Measurements from ENCODE around the gene ADGRD1. TPM values are rescaled to one million over a fixed set of nuclear protein-coding genes. Genes with fewer than 3 reads are reported as not detected.

Gene ADGRD1
- total and polyA plus RNA-seq, 2 of the 8 experiments (the other 6 are each of a cell fraction or from before 2014, with no cell fraction given) = 0.36 to 0.48 TPM

GRCh38 chr12:131048611-131048990 is 94.9 kb downstream of the ADGRD1 start:
- no peak overlapping the region for H2BK12ac ChIP-seq (ENCODE audit: low read depth, low read length)
- H4K91ac ChIP-seq (replicated peaks; ENCODE audit: insufficient read length, low read length) = no peak overlapping the region
- H3K23me2 ChIP-seq (ENCODE audit: low read depth, low read length) = no peaks in the 10 kb centered on the region
- FAIRE-seq (no peak), DNase-seq (ENCODE audit: low read depth in 1 of 2, low spot score in 2 of 2) (no peak)
- no peak overlapping the region for H3K4me2 ChIP-seq (ENCODE audit: insufficient read depth in 1 of 2, low read depth in 2 of 2, low read length in 2 of 2)
- H3K4me1 ChIP-seq (replicated peaks in 1 of 4; ENCODE audit: control insufficient read depth in 3 of 4, insufficient read depth in 4 of 4, low read length in 3 of 4) = no peaks in the 10 kb centered on the region
- H3K9me3 ChIP-seq (ENCODE audit: insufficient read depth in 2 of 2, low read depth in 1 of 2, low read length in 1 of 2) = no peaks in the 10 kb centered on the region
- POLR2A ChIA-PET (ENCODE audit: partially characterized antibody) = no interaction called here
- no peak overlapping the region for H2BK20ac ChIP-seq (ENCODE audit: low read length)
- H3K23ac ChIP-seq (ENCODE audit: insufficient read length) = no peak overlapping the region
- no peak overlapping the region for H4K5ac ChIP-seq (ENCODE audit: insufficient read length, low read depth, low read length)
- H2BK5ac ChIP-seq (ENCODE audit: low read depth, low read length) = no peak overlapping the region
- H2AK5ac ChIP-seq (ENCODE audit: low read depth, low read length) = no peak overlapping the region
- no peaks in the 10 kb centered on the region for H3K36me3 ChIP-seq (ENCODE audit: control insufficient read depth in 2 of 4, insufficient read depth in 4 of 4, low read length in 3 of 4)
- H3K27me3 ChIP-seq (replicated peaks in 1 of 4; ENCODE audit: control insufficient read depth in 3 of 4, extremely low read depth in 1 of 4, insufficient read depth in 3 of 4, low read length in 3 of 4) = no peaks in the 10 kb centered on the region
- 84% methylated on average over 5 of the region's 6 CpGs; no CpG with 5 or more reads in 1 of the 2 experiments for WGBS, 2 experiments (ENCODE audit: extremely low coverage in 1 of 2, insufficient coverage in 1 of 2, insufficient read length in 1 of 2, insufficient replicate concordance in 2 of 2, low coverage in 1 of 2, low lambda C conversion rate in 2 of 2, missing lambda C conversion rate in 1 of 2)
- H2AFZ ChIP-seq (ENCODE audit: low read length) = no peak overlapping the region
- no peak overlapping the region for H3K18ac ChIP-seq (ENCODE audit: extremely low read depth, low read length)
- no peak overlapping the region for H3K4me3 ChIP-seq (ENCODE audit: extremely low read depth in 1 of 4, insufficient read depth in 2 of 4, low read depth in 3 of 4, low read length in 4 of 4)
- no peak overlapping the region for H2BK15ac ChIP-seq (ENCODE audit: low read length)
- CTCF ChIA-PET (ENCODE audit: partially characterized antibody) = interaction anchor here (0.6 to 1.4 kb wide), 3 partner anchors 20 to 56 kb away, joined by 3 to 4 read pairs (median 3); no protein-coding TSS in a partner anchor
- no peak overlapping the region for H3K27ac ChIP-seq (ENCODE audit: low read depth, low read length)
- H3K14ac ChIP-seq (ENCODE audit: insufficient read length) = no peak overlapping the region
- no peak overlapping the region for H3K9ac ChIP-seq (replicated peaks in 1 of 4; ENCODE audit: extremely low read depth in 1 of 4, low read depth in 3 of 4, low read length in 3 of 4)
- H2BK120ac ChIP-seq (replicated peaks; ENCODE audit: low read depth, low read length) = no peak overlapping the region
- no peaks in the 10 kb centered on the region for H3K79me2 ChIP-seq (ENCODE audit: control insufficient read depth in 1 of 2, insufficient read depth in 2 of 2, low read length in 2 of 2)
- no peak overlapping the region for H4K8ac ChIP-seq (ENCODE audit: extremely low read depth, insufficient read depth, low read length)
- no peaks in the 10 kb centered on the region for H3K79me1 ChIP-seq (ENCODE audit: low read depth, low read length)
- H3K4ac ChIP-seq (replicated peaks; ENCODE audit: insufficient read length, low read depth, low read length) = no peak overlapping the region
- no peaks in the 10 kb centered on the region for H4K20me1 ChIP-seq (replicated peaks in 1 of 2; ENCODE audit: control insufficient read depth in 1 of 2, insufficient read depth in 2 of 2, low read length in 2 of 2)
- no peak overlapping the region for H3K56ac ChIP-seq (replicated peaks; ENCODE audit: insufficient read length, low read depth, low read length)
- no peak for TF ChIP-seq CHD2 (IDR thresholded peaks at IDR 0.05; ENCODE audit: low read length)
- no peak for TF ChIP-seq RFX5 (IDR thresholded peaks at IDR 0.05; ENCODE audit: borderline replicate concordance, low read depth, low read length)
- TF ChIP-seq EGR1 (IDR thresholded peaks at IDR 0.05; ENCODE audit: borderline replicate concordance, low read depth, low read length) = no peak
- TF ChIP-seq SP4 (IDR thresholded peaks at IDR 0.05; ENCODE audit: low read length) = no peak
- no peak for TF ChIP-seq CTCF (IDR thresholded peaks at IDR 0.05; ENCODE audit: control extremely low read depth in 1 of 3, insufficient read depth in 1 of 3, low read depth in 1 of 3, low read length in 3 of 3)
- TF ChIP-seq BCL11A (IDR thresholded peaks at IDR 0.05; ENCODE audit: low read depth in 2 of 2, low read length in 2 of 2) = no peak
- TF ChIP-seq HDAC2 (IDR thresholded peaks at IDR 0.05; ENCODE audit: borderline replicate concordance in 1 of 2, low read depth in 2 of 2, low read length in 2 of 2) = no peak
- no peak for TF ChIP-seq ATF3 (IDR thresholded peaks at IDR 0.05; ENCODE audit: insufficient read depth, low read depth, low read length)
- TF ChIP-seq TAF1 (IDR thresholded peaks at IDR 0.05; ENCODE audit: low read depth, low read length) = no peak
- no peak for TF ChIP-seq POLR2AphosphoS5 (IDR thresholded peaks at IDR 0.05; ENCODE audit: low read depth, low read length)
- no peak for TF ChIP-seq RAD21 (IDR thresholded peaks at IDR 0.05 in 1 of 2, conservative IDR thresholded peaks at IDR 0.05 in 1 of 2; ENCODE audit: low read depth in 2 of 2, low read length in 2 of 2)

Data from H1 (cell line).